Activated CD8-positive, alpha-beta T cell treated with anti-CD3 and anti-CD28 coated beads, Interleukin-2, amount 10 ng/mL, durations not matched to agents 7 days and 5 days (primary cell): ENCODE results near the gene RB1. TPM values are rescaled to one million over a fixed set of nuclear protein-coding genes. Genes with fewer than 3 reads are reported as not detected.

Experiments
- ATAC-seq: fragments of 150-1000 bp; cut with Tn5 transposase; one replicate; pipeline ENCODE4 v1.10.0; 2021; ENCODE audit warnings: moderate library complexity
- CTCF ChIA-PET: fragments of 350-600 bp; sonication (Branson Sonifier 250); formaldehyde crosslinking; loops from one replicate; lab custom pipeline; 2021; ENCODE audit warnings: antibody characterized with exemption; lab: Charles Lee
- POLR2A ChIA-PET: fragments of 350-600 bp; sonication (Branson Sonifier 250); formaldehyde crosslinking; loops from one replicate; lab custom pipeline; 2021; ENCODE audit warnings: antibody characterized with exemption; lab: Charles Lee
- DNase-seq: peaks from one replicate; pipeline ENCODE4 v3.0.0-alpha.2; 2020
- H3K27ac Mint-ChIP-seq: one replicate; pipeline ENCODE4 v1.8.0; 2021; ENCODE audit warnings: mild to moderate bottlenecking, mixed read lengths
- H3K27me3 Mint-ChIP-seq: one replicate; pipeline ENCODE4 v1.8.0; 2021; ENCODE audit warnings: low read depth, mixed read lengths
- H3K36me3 Mint-ChIP-seq: one replicate; pipeline ENCODE4 v1.8.0; 2021; ENCODE audit warnings: low read depth, mixed read lengths
- H3K4me1 Mint-ChIP-seq: one replicate; pipeline ENCODE4 v1.8.0; 2021; ENCODE audit warnings: low read depth, mixed read lengths
- H3K4me3 Mint-ChIP-seq: one replicate; pipeline ENCODE4 v1.8.0; 2021; ENCODE audit warnings: mild to moderate bottlenecking, mixed read lengths
- H3K9me3 Mint-ChIP-seq: one replicate; pipeline ENCODE4 v1.8.0; 2022; ENCODE audit warnings: mixed read lengths; ENCODE audit not compliant: insufficient read depth
- total RNA-seq, 2 experiments: library from RNA; stranded (reverse); gene quantifications; one replicate each; pipeline ENCODE4 v1.2.3, GENCODE V29; 2021

The RB1 gene
- total RNA-seq, 2 experiments from 2014 or later, result 61.7 to 64.6 TPM

GRCh38 chr13:48429886-48430285 is 126.3 kb downstream of the RB1 start:
- Mint-ChIP-seq H3K36me3 (peaks cover 39% of the 10 kb centered on the region), H3K9me3 (no peaks in the 10 kb centered on the region), H3K27ac (no peak overlapping the region), H3K4me1 (peaks cover 42% of the 10 kb centered on the region), H3K27me3 (no peaks in the 10 kb centered on the region), H3K4me3 (no peak overlapping the region)
- no peak for ATAC-seq
- DNase-seq, result no peak
- POLR2A ChIA-PET, result no interaction called here
- CTCF ChIA-PET, result interaction anchor here (1.1 kb wide), 1 partner anchor 19 kb away, joined by 3 read pairs; no protein-coding TSS in a partner anchor

GRCh38 chr13:48431431-48431830 is 127.9 kb downstream of the RB1 start:
- H3K36me3 Mint-ChIP-seq, result peaks cover 43% of the 10 kb centered on the region
- no peak for ATAC-seq
- no peaks in the 10 kb centered on the region for H3K9me3 Mint-ChIP-seq
- no peak overlapping the region for H3K27ac Mint-ChIP-seq
- no peaks in the 10 kb centered on the region for H3K27me3 Mint-ChIP-seq
- ChIA-PET CTCF (no interaction called here), POLR2A (no interaction called here)
- no peak for DNase-seq
- peaks cover 52% of the 10 kb centered on the region for H3K4me1 Mint-ChIP-seq
- H3K4me3 Mint-ChIP-seq, result no peak overlapping the region

GRCh38 chr13:48431987-48432615 is 128.6 kb downstream of the RB1 start:
- peaks cover 55% of the 10 kb centered on the region for H3K4me1 Mint-ChIP-seq
- POLR2A ChIA-PET, result no interaction called here
- CTCF ChIA-PET, result no interaction called here
- no peak overlapping the region for H3K4me3 Mint-ChIP-seq
- DNase-seq (no peak), ATAC-seq (no peak)
- H3K27ac Mint-ChIP-seq, result no peak overlapping the region
- H3K36me3 Mint-ChIP-seq, result peaks cover 44% of the 10 kb centered on the region
- no peaks in the 10 kb centered on the region for H3K27me3 Mint-ChIP-seq
- no peaks in the 10 kb centered on the region for H3K9me3 Mint-ChIP-seq

- no peak for DNase-seq
- POLR2A ChIA-PET, result no interaction called here
- Mint-ChIP-seq H3K4me3 (no peak overlapping the region), H3K36me3 (peaks cover 47% of the 10 kb centered on the region), H3K27me3 (no peaks in the 10 kb centered on the region), H3K9me3 (no peaks in the 10 kb centered on the region), H3K4me1 (peaks cover 51% of the 10 kb centered on the region), H3K27ac (no peak overlapping the region)
- CTCF ChIA-PET, result no interaction called here
- no peak for ATAC-seq
Measured at GRCh38 chr13:48434200-48434599, 130.6 kb downstream of the RB1 start.

DNA sequence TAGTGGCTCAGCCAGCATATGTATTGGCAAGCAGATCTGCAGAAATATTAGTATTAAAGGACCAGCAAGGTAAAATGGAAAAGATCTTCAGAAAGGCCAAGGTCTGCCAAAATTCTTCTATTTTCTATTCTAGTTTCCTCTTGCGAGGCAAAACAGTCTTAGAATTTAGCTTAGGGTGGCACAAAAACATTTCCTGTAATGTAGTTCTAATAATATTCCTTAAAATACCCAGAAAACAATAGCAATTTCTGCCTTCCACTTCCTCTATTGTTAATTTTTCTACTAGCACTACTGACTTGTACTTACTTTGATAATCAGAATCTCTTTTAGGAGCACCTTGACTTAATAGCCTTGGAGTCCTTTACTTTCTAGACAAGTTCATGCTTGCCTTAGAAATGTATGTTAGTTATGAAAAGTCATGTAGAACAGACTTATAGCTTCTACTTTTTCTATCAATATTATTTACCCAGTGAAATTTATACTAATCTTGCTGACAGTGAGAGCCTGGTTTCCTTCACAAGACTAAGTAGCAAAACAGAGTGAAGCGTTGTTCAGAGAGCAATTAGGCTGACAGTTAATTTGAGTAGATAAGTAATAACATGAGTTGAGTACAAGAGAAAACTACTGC is 133.2 kb downstream of the RB1 start:
- Mint-ChIP-seq H3K9me3 (no peaks in the 10 kb centered on the region), H3K36me3 (peaks cover 51% of the 10 kb centered on the region), H3K4me1 (peaks cover 41% of the 10 kb centered on the region), H3K27me3 (no peaks in the 10 kb centered on the region), H3K4me3 (no peak overlapping the region), H3K27ac (no peak overlapping the region)
- ChIA-PET CTCF (interaction anchor here (0.8 to 1.0 kb wide), 2 partner anchors 35 to 143 kb away, joined by 3 read pairs; no protein-coding TSS in a partner anchor), POLR2A (no interaction called here)
- no peak for DNase-seq
- ATAC-seq, result no peak

DNA sequence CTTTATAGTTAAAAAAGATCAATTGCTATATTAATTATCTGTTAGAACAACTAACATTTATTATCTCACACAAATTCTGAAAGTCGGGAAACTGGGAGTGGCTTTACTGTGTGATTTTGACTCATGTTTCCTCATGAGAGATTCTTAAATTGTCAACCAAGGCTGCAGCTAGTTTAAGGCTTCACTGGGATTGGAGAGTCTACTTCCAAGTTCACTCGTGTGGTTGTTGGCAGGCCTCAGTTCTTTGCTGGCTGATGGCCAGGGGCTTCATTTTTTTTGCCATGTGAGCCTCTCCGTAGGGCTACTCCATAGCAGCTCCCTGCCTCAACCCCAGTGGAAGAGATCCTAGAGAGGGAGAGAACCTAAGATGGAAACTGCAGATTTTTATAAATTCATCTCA is 133.8 kb downstream of the RB1 start:
- H3K4me1 Mint-ChIP-seq, result peaks cover 35% of the 10 kb centered on the region
- no peaks in the 10 kb centered on the region for H3K27me3 Mint-ChIP-seq
- ATAC-seq (no peak), DNase-seq (no peak)
- POLR2A ChIA-PET, result no interaction called here
- no peak overlapping the region for H3K27ac Mint-ChIP-seq
- H3K36me3 Mint-ChIP-seq, result peaks cover 50% of the 10 kb centered on the region
- no peak overlapping the region for H3K4me3 Mint-ChIP-seq
- H3K9me3 Mint-ChIP-seq, result no peaks in the 10 kb centered on the region
- CTCF ChIA-PET, result interaction anchor here (1.0 kb wide), 1 partner anchor 142 kb away, joined by 3 read pairs; no protein-coding TSS in a partner anchor

DNA sequence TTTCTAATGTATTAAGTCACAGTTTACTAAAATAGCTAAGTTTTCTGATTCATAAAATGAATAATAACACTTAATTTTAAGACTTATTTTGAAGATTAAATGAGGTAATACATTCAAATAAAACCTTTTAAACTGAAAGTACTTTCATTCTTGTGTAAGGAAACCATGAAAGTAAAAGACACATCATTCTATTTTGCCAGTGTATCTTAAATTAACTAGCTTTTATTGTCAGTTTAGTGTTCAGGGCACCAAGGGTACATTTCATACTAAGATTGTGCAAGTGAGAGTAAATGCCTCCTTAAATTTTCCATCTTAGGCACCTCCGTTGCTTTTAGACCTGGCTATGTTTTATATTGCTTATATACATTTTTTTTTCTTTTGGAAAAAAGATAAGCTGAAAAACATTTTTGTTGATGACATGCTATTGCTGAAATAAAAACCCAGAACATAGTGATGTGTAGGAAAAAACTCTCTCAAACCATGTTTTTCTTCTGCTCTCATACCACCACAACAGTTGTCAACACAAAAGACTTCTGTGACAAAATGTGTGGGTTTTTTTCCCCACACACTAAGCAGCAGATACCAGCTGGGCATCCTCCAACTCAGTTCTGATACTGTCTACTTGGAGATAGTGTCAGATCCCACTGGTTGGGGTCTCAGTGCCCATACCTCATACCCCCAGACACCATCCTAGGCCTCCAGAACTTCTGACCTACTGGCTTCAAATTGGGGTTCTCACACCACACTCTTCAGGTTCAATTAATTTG is 140.1 kb downstream of the RB1 start:
- no peak for DNase-seq
- peak overlapping the region; percentile 47 for H3K4me3 Mint-ChIP-seq
- H3K9me3 Mint-ChIP-seq, result no peaks in the 10 kb centered on the region
- H3K27me3 Mint-ChIP-seq, result no peaks in the 10 kb centered on the region
- ATAC-seq, result peak; percentile 67
- peak overlapping the region; percentile 70 for H3K27ac Mint-ChIP-seq
- ChIA-PET POLR2A (interaction anchor here (0.8 to 1.1 kb wide), 2 partner anchors 49 to 349 kb away, joined by 3 read pairs; partner anchors contain the start of gene MED4), CTCF (interaction anchor here (1.1 to 1.4 kb wide), 2 partner anchors 17 to 31 kb away, joined by 3 to 4 read pairs; partner anchors contain the start of gene LPAR6)
- peaks cover 32% of the 10 kb centered on the region for H3K4me1 Mint-ChIP-seq
- peaks cover 40% of the 10 kb centered on the region for H3K36me3 Mint-ChIP-seq

DNA sequence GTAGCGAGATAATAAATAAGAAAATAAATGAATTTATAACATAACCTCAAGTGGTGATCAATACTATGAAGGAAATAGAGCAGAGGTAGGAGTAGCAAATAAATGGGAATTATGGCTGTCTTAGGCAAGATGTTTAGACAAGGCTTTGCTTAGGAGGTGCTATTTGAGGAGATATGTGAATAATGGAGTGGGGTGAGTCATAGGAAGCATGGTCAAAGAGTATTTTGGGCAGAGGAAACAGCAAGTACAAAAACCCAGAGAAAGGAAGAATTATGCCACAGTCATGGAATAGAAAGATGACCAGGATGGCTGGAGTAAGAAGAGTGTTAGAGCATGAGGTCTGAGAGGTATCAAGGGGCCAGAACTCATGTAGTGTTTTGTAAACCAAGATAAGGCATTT is 142.9 kb downstream of the RB1 start:
- Mint-ChIP-seq H3K9me3 (peaks cover 16% of the 10 kb centered on the region), H3K4me1 (peaks cover 52% of the 10 kb centered on the region), H3K27ac (no peak overlapping the region), H3K4me3 (no peak overlapping the region), H3K36me3 (peaks cover 50% of the 10 kb centered on the region), H3K27me3 (no peaks in the 10 kb centered on the region)
- ChIA-PET CTCF (no interaction called here), POLR2A (no interaction called here)
- ATAC-seq (no peak), DNase-seq (no peak)

DNA sequence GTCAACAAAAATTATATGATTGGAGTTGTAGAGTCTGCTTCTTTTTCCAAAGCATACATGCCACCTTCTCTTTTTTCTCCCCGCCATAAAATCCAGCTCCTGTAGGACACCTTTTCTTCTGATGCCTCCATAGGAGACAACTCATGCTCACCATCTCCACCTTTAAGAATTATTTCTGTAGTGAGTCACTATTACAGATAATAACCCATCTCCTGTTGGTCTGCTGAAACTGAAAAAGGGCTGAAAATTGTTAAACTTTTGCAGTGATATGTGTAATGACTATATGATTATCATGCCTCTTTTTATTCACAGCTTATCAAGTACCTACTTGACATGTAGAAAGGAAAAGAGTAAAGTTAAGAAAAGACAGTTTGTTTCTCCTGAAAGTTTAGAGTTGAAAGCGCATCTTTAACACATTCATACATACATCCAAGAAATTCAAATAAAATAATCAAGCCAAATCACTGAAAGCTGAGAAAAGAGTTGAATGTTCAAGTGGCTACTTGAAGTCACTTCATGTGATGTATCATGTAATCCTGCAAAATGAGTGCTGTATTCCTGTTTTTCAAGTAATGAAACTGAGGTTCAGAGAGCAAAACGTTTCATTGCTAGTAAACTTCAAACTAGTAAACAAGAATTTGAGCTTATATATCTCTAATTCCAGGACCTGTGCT is 144.9 kb downstream of the RB1 start:
- no peaks in the 10 kb centered on the region for H3K27me3 Mint-ChIP-seq
- peak overlapping the region; percentile 58 for H3K4me3 Mint-ChIP-seq
- H3K9me3 Mint-ChIP-seq, result peaks cover 32% of the 10 kb centered on the region
- peaks cover 68% of the 10 kb centered on the region for H3K4me1 Mint-ChIP-seq
- H3K36me3 Mint-ChIP-seq, result peaks cover 64% of the 10 kb centered on the region
- DNase-seq (no peak), ATAC-seq (no peak)
- POLR2A ChIA-PET, result no interaction called here
- peak overlapping the region; percentile 81 for H3K27ac Mint-ChIP-seq
- CTCF ChIA-PET, result interaction anchor here (1.1 to 1.5 kb wide), 3 partner anchors 19 to 114 kb away, joined by 3 read pairs; no protein-coding TSS in a partner anchor

DNA sequence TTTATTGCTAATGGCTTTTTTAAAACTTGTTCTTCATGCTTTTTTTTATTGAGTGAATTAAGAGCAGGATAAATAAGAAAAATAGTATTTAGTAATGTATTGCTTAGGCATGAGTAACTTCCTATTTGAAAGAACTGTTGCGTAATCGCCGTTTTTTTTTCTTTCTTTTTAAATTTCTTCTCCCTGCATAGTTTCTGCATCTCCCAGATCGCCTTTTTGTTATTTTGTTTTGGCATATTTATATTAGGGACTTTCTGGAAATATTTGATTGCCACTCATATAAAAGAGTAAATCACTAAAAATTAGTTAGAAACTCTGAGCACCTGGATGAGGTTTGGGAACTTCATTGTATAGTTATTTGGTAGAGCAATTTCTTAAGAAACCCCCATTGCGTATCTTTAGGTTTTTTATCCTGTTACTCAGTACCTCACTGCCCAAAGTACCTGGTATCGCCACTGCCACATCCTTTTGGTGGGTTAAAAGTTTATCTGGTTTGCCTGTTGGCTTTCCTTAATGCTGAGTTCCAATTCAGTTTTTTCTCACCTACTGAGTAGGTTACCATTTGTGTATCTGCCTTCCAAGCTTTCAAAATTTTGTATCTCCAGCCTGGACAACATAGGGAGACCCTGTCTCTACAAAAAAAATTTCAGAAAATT is 145.5 kb downstream of the RB1 start:
- CTCF ChIA-PET, result interaction anchor here (1.1 to 1.5 kb wide), 3 partner anchors 19 to 113 kb away, joined by 3 read pairs; no protein-coding TSS in a partner anchor
- ATAC-seq, result peak; percentile 50
- peak; percentile 52 for DNase-seq
- Mint-ChIP-seq H3K27ac (peak overlapping the region; percentile 81), H3K27me3 (no peaks in the 10 kb centered on the region), H3K36me3 (peaks cover 70% of the 10 kb centered on the region), H3K4me1 (peaks cover 64% of the 10 kb centered on the region), H3K4me3 (peak overlapping the region; percentile 58), H3K9me3 (peaks cover 32% of the 10 kb centered on the region)
- POLR2A ChIA-PET, result no interaction called here

- Mint-ChIP-seq H3K9me3 (peaks cover 32% of the 10 kb centered on the region), H3K27me3 (no peaks in the 10 kb centered on the region), H3K4me3 (peak overlapping the region; percentile 58), H3K36me3 (peaks cover 70% of the 10 kb centered on the region), H3K27ac (peak overlapping the region; percentile 81), H3K4me1 (peaks cover 58% of the 10 kb centered on the region)
- DNase-seq, result no peak
- POLR2A ChIA-PET, result no interaction called here
- CTCF ChIA-PET, result interaction anchor here (1.2 kb wide), 1 partner anchor 56 kb away, joined by 3 read pairs; no protein-coding TSS in a partner anchor
- no peak for ATAC-seq
Measured at GRCh38 chr13:48449656-48450055, 146.1 kb downstream of the RB1 start.
